Muscle of leg (tissue), 16 donors: ENCODE measurements around the gene TDRD15. TPM values are rescaled to one million over a fixed set of nuclear protein-coding genes. Genes with fewer than 3 reads are reported as not detected.

Experiments
- DNase-seq: peaks from one replicate; pipeline ENCODE4 v3.0.0; 2013
- H3K27ac ChIP-seq: one replicate; pipeline ENCODE4 v1.5.1; 2013; ENCODE audit warnings: mild to moderate bottlenecking, low read length, control low read depth
- H3K27me3 ChIP-seq: one replicate; pipeline ENCODE4 v1.6.1; 2013; ENCODE audit warnings: low read length; ENCODE audit not compliant: control insufficient read depth, insufficient read depth
- H3K36me3 ChIP-seq: one replicate; pipeline ENCODE4 v1.6.1; 2013; ENCODE audit warnings: low read length; ENCODE audit not compliant: control insufficient read depth, insufficient read depth
- H3K4me1 ChIP-seq: one replicate; pipeline ENCODE4 v1.6.1; 2013; ENCODE audit warnings: low read length; ENCODE audit not compliant: control insufficient read depth, insufficient read depth
- H3K4me3 ChIP-seq: one replicate; pipeline ENCODE4 v1.5.1; 2013; ENCODE audit warnings: low read length, control low read depth
- H3K9me3 ChIP-seq: replicated peaks from 2 replicates; pipeline ENCODE4 v1.6.1; 2013; ENCODE audit warnings: low read depth, low read length; ENCODE audit not compliant: control insufficient read depth
- WGBS: methylation state at CpG from one replicate; pipeline ENCODE4 v1.1.5; 2013; ENCODE audit warnings: missing lambda C conversion rate; ENCODE audit not compliant: insufficient coverage; 5-methylcytosine and 5-hydroxymethylcytosine counted together
- long read RNA-seq, 11 donors: transcript quantifications; one replicate each; lab custom pipeline, GENCODE V29; 2026
- polyA plus RNA-seq, 8 donors: library from polyadenylated mRNA; unstranded; fragments of 120-200 nt; gene quantifications; one replicate each; pipeline versions ENCODE4 v1.2.1 to v1.2.3, GENCODE V29; 2013; ENCODE audit warnings: inconsistent platforms in 1 of 8, low replicate concordance in 1 of 8; ENCODE audit not compliant: insufficient read length in 8 of 8, insufficient read depth in 1 of 8
- total RNA-seq: library from RNA; stranded (reverse); fragments of 120-200 nt; gene quantifications from one replicate; pipeline ENCODE4 v1.2.4, GENCODE V29; 2013

TDRD15 gene
- not detected for total RNA-seq
- polyA plus RNA-seq: under 1 TPM in 1 of 8 donors, not detected in 7; 0.53 TPM
- long read RNA-seq, donor 1: 0 reads
- long read RNA-seq, donor 2: 0 reads
- long read RNA-seq, donor 3: 0 reads
- long read RNA-seq, donor 4: 0 reads
- long read RNA-seq, donor 5, full-length matches to known transcripts: 2 of 2 reads
- long read RNA-seq, donor 5, partial matches to known transcripts: 0 of 2 reads
- long read RNA-seq, donor 5, other reads (novel, unspliced or antisense): 0 of 2 reads
- long read RNA-seq, donor 6: 0 reads
- long read RNA-seq, donor 7: 0 reads
- long read RNA-seq, donor 8: 0 reads
- long read RNA-seq, donor 9: 0 reads
- long read RNA-seq, donor 10: 0 reads
- long read RNA-seq, donor 11: 0 reads

GRCh38 chr2:21123473-21124393 lies at the start of gene TDRD15:
Gene TDRD15 (plus strand): TSS chr2:21123968. CDS start chr2:21137468, 13,500 bp downstream.
- no peaks in the 10 kb centered on the region for H3K9me3 ChIP-seq
- no peaks in the 10 kb centered on the region for H3K36me3 ChIP-seq
- no peaks in the 10 kb centered on the region for H3K4me1 ChIP-seq
- 91% methylated on average over 21 of the region's 27 CpGs for WGBS
- DNase-seq: no peak
- no peaks in the 10 kb centered on the region for H3K27me3 ChIP-seq
- no peak within 1 kb of the TSS for H3K4me3 ChIP-seq
- no peak within 1 kb of the TSS for H3K27ac ChIP-seq

DNA sequence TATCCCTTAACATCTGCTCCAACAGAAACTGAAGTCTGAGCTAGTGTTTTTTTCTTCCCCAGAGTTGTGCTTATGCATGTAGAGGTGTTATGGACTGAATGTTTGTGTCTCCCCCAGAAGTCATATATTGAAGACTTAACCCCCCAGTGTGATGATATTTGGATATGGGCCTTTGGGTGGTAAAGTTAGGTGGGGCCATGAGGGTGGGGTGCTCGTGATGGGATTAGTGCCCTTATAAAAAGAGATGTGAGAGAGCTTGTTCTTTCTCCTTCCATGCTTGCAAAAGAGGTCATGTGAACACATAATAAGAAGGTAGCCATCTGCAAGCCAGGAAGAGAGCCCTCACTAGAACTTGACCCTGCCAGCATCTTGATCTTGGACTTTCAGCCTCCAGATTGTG lies 45.5 kb upstream of the TDRD15 start:
- H3K4me3 ChIP-seq: no peak overlapping the region
- H3K4me1 ChIP-seq: no peaks in the 10 kb centered on the region
- no peaks in the 10 kb centered on the region for H3K27me3 ChIP-seq
- H3K27ac ChIP-seq: no peak overlapping the region
- H3K36me3 ChIP-seq: no peaks in the 10 kb centered on the region
- no peak for DNase-seq
- H3K9me3 ChIP-seq: peaks cover 3% of the 10 kb centered on the region
- 38% methylated on average over 1 of the region's 1 CpG for WGBS

DNA sequence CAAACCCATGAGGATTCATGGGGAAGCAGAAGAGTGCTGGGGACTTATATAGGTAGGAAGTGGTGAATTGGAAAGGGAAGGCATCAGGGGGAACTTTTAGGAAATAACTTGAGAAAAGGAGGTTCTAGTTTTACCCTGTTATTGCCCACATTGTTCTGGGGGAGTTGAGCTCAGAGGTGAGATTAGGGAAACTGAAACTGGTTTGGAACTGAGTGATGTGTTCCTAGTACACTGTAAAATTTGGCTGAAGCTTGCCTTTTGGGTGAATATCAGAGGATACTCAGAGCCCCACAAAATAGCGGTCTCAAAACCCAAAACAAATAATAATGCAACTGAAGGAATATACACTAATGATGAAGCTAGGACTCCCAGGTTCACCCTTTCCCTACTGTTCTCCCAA lies 40.3 kb upstream of the TDRD15 start:
- Histone ChIP-seq H3K9me3 (peaks cover under 1% of the 10 kb centered on the region), H3K36me3 (no peaks in the 10 kb centered on the region), H3K4me1 (no peaks in the 10 kb centered on the region), H3K4me3 (no peak overlapping the region), H3K27me3 (no peaks in the 10 kb centered on the region), H3K27ac (no peak overlapping the region)
- DNase-seq: no peak
- no CpG with 5 or more reads among the region's 1 CpG for WGBS

DNA sequence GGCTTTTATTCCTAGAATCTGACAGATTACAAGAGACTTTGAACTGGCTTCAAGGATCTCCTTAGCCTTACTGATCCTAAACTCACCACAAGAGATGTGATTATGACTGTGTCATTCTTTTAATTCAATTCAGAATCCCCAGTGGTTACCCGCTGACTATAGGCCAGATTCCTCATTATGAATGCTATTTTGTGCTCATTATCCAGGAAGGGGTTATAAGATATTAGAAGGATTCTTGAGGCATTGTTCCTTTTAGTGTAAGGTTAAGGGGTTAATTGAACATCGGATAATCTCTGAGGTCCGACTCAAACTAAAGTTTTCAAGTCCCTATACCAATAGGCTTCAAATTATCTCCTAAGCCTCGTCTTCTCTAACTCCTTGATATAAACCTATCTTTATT lies 39.4 kb upstream of the TDRD15 start:
- WGBS: no CpG with 5 or more reads among the region's 4 CpGs
- no peak overlapping the region for H3K27ac ChIP-seq
- DNase-seq: no peak
- H3K36me3 ChIP-seq: no peaks in the 10 kb centered on the region
- H3K27me3 ChIP-seq: no peaks in the 10 kb centered on the region
- no peaks in the 10 kb centered on the region for H3K9me3 ChIP-seq
- H3K4me3 ChIP-seq: no peak overlapping the region
- H3K4me1 ChIP-seq: no peaks in the 10 kb centered on the region

- WGBS: 86% methylated on average over 2 of the region's 3 CpGs
- Histone ChIP-seq H3K36me3 (no peaks in the 10 kb centered on the region), H3K4me1 (no peaks in the 10 kb centered on the region), H3K4me3 (no peak overlapping the region), H3K9me3 (no peaks in the 10 kb centered on the region), H3K27ac (no peak overlapping the region), H3K27me3 (no peaks in the 10 kb centered on the region)
- DNase-seq: no peak
These were observed 31.4 kb upstream of the TDRD15 start for GRCh38 chr2:21092308-21092869.

GRCh38 chr2:21095178-21095577 lies 28.6 kb upstream of the TDRD15 start:
- DNase-seq: no peak
- no peaks in the 10 kb centered on the region for H3K9me3 ChIP-seq
- no peaks in the 10 kb centered on the region for H3K4me1 ChIP-seq
- H3K27me3 ChIP-seq: no peaks in the 10 kb centered on the region
- no peaks in the 10 kb centered on the region for H3K36me3 ChIP-seq
- WGBS: no CpG with 5 or more reads among the region's 1 CpG
- H3K4me3 ChIP-seq: no peak overlapping the region
- H3K27ac ChIP-seq: no peak overlapping the region

- Histone ChIP-seq H3K27ac (no peak overlapping the region), H3K27me3 (no peaks in the 10 kb centered on the region), H3K36me3 (no peaks in the 10 kb centered on the region), H3K4me1 (no peaks in the 10 kb centered on the region), H3K9me3 (no peaks in the 10 kb centered on the region), H3K4me3 (no peak overlapping the region)
- DNase-seq: no peak
- WGBS: no CpG with 5 or more reads among the region's 3 CpGs
These were observed 28.1 kb upstream of the TDRD15 start for GRCh38 chr2:21095714-21096113.

DNA sequence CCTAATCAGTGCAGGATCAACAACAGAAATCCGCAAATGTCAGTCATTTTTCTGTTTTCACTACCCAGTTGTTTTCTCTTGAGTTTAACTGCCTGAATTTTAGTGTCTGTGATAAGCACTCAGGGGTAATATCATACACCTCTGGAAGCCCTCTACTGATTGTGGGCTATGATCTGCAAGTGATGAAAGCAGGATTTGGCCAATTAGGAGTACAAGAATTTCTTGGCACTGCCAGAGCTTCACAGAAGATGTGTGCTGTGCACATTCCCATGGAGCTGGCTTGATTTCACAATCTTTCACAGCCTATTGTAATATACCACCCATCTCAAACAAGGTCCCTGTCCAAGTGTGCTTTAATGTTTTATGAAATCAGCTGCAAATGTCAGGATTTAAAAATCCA lies 27.3 kb upstream of the TDRD15 start:
- no peaks in the 10 kb centered on the region for H3K36me3 ChIP-seq
- no peak overlapping the region for H3K4me3 ChIP-seq
- no peaks in the 10 kb centered on the region for H3K9me3 ChIP-seq
- no peaks in the 10 kb centered on the region for H3K27me3 ChIP-seq
- no peaks in the 10 kb centered on the region for H3K4me1 ChIP-seq
- H3K27ac ChIP-seq: no peak overlapping the region
- no peak for DNase-seq
- WGBS: no CpG with 5 or more reads among the region's 1 CpG

DNA sequence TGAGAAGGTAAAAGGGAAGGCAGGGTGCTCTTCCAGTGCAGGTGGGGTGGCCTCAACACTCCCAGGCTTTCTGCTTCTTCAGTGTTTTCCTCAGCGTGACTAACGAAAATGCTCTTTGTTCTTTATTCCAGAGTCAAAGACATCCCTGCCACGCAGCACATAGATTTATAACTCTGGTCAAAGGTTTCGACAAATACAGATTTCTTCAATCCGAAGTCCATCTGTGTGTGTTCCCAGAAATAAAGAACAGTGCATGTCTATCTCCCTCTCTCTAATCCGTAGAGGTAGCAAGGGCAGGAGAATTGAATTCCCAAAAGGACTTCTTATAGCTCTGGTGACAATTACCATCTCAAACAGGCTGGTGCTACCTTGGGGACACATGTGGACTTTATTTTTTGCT lies 26.4 kb upstream of the TDRD15 start:
- H3K27me3 ChIP-seq: no peaks in the 10 kb centered on the region
- H3K27ac ChIP-seq: no peak overlapping the region
- no peaks in the 10 kb centered on the region for H3K36me3 ChIP-seq
- no peaks in the 10 kb centered on the region for H3K4me1 ChIP-seq
- no peak for DNase-seq
- 78% methylated on average over 5 of the region's 6 CpGs for WGBS
- H3K9me3 ChIP-seq: no peaks in the 10 kb centered on the region
- H3K4me3 ChIP-seq: no peak overlapping the region

- no peak for DNase-seq
- Histone ChIP-seq H3K4me1 (no peaks in the 10 kb centered on the region), H3K27me3 (no peaks in the 10 kb centered on the region), H3K36me3 (no peaks in the 10 kb centered on the region), H3K27ac (no peak overlapping the region), H3K9me3 (no peaks in the 10 kb centered on the region), H3K4me3 (no peak overlapping the region)
- 100% methylated on average over 1 of the region's 1 CpG for WGBS
These were observed 25.5 kb upstream of the TDRD15 start for GRCh38 chr2:21098294-21098693.
